Hepatocyte (in vitro differentiated cells): Measurements from ENCODE around the gene UPK3B.

Experiments used
- EZH2 ChIP-seq: fragments of 200-600 bp; sonication (generic); IDR thresholded peaks from 2 replicates; pipeline ENCODE4 v1.6.1; 2016; ENCODE audit warnings: antibody characterized with exemption, mild to moderate bottlenecking, borderline replicate concordance
- EZH2phosphoT487 ChIP-seq: fragments of 200-600 bp; sonication (generic); IDR thresholded peaks from one replicate; pipeline ENCODE4 v1.6.1; 2018; ENCODE audit warnings: antibody characterized with exemption, mild to moderate bottlenecking, low read depth, moderate library complexity; ENCODE audit not compliant: unreplicated experiment, severe bottlenecking
- TF ChIP-seq, protein P1 (sequence below): fragments of 200-600 bp; sonication (generic); IDR thresholded peaks from 2 replicates; pipeline ENCODE4 v1.5.1; 2016; ENCODE audit warnings: antibody characterized with exemption, mild to moderate bottlenecking; ENCODE audit not compliant: poor library complexity

DNA sequence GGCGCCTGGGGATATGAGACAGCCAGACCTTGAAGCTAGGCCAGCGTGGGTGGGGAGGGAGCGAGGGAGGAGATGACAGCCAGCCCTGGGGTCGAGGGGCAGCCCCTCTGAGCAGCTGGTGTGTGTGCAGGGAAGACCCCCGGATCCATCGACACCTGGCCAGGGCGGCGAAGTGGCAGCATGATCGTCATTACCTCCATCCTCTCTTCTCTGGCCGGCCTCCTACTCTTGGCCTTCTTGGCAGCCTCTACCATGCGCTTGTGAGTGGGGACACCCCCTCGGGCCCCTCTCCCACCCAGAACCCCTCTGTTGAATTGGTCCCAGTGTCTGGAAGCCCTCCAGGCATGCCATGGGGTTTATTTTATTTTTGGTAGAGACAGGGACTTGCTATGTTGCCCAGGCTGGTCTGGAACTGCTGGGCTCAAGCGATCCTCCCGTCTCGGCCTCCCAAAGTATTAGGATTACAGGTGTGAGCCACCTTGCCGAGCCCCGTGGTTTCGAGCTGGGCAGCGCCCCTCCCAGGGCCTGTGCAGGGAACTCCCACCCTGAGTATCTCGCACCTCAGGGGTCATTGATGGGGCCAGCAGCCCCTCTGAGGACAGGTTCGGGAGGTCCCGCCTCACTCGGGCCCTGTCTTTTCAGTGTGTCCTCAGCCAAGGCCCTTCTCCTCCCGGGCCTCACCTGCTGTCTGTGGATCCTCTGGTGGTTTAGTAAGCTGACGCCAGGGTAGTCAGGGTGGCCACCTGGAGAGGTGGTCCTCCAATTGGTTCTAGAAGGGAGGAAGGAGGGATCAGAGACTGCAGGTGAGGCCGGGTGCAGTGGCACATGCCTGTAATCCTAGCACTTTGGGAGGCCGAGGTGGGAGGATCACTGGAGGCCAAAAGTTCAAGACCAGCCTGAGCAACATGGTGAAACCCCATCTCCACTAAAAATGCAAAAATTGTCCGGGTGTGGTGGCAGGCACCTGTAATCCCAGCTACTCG is 3.8 kb downstream of the UPK3B start:
- TF ChIP-seq, protein P1, sequence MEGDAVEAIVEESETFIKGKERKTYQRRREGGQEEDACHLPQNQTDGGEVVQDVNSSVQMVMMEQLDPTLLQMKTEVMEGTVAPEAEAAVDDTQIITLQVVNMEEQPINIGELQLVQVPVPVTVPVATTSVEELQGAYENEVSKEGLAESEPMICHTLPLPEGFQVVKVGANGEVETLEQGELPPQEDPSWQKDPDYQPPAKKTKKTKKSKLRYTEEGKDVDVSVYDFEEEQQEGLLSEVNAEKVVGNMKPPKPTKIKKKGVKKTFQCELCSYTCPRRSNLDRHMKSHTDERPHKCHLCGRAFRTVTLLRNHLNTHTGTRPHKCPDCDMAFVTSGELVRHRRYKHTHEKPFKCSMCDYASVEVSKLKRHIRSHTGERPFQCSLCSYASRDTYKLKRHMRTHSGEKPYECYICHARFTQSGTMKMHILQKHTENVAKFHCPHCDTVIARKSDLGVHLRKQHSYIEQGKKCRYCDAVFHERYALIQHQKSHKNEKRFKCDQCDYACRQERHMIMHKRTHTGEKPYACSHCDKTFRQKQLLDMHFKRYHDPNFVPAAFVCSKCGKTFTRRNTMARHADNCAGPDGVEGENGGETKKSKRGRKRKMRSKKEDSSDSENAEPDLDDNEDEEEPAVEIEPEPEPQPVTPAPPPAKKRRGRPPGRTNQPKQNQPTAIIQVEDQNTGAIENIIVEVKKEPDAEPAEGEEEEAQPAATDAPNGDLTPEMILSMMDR, result no peak
- TF ChIP-seq EZH2 (no peak), EZH2phosphoT487 (no peak)
